HCT116 (cell line): ENCODE data around the gene HOXC12. TPM values are rescaled to one million over a fixed set of nuclear protein-coding genes. Genes with fewer than 3 reads are reported as not detected.

ENCODE experiments used
- ATAC-seq: fragments of 200-7000 bp; cut with Tn5 transposase; 2 replicates; pipeline ENCODE4 v1.9.1; 2020; ENCODE audit warnings: mild to moderate bottlenecking, moderate library complexity
- BruUV-seq: library from RNA; stranded (reverse); fragments of 400-500 nt; replicated peaks from 2 replicates; lab custom pipeline; 2021; lab: Mats Ljungman, UMichigan
- CTCF ChIA-PET: fragments of 300-600 bp; sonication (Branson Sonifier 250); formaldehyde crosslinking; loops from one replicate; lab custom pipeline; 2021; ENCODE audit warnings: antibody characterized with exemption; lab: Charles Lee
- POLR2A ChIA-PET: fragments of 300-600, 350-600 bp; sonication (Branson Sonifier 250); formaldehyde crosslinking; loops from one replicate; lab custom pipeline; 2021; ENCODE audit warnings: antibody characterized with exemption; lab: Charles Lee
- RAD21 ChIA-PET, 2 experiments: fragments of 300-600 bp; sonication (Branson Sonifier 250); formaldehyde crosslinking; loops; one replicate each; lab custom pipeline; 2023; ENCODE audit warnings: low total read pairs in 2 of 2; ENCODE audit not compliant: uncharacterized antibody in 2 of 2, unreplicated experiment in 2 of 2, low non-redundant PET in 1 of 2; lab: Charles Lee
- DNase-seq: peaks from one replicate; pipeline ENCODE4 v3.0.0-alpha.2; 2010; ENCODE audit warnings: low read depth, low spot score
- H2AFZ ChIP-seq: fragments of 200-600 bp; shearing (Covaris generic), sonication (generic); 2 replicates; pipeline ENCODE4 v1.6.1; 2017; ENCODE audit warnings: low read depth, mixed run types, mixed read lengths, antibody characterized with exemption, low read length; ENCODE audit not compliant: poor library complexity, severe bottlenecking
- H3K27ac ChIP-seq: 2 replicates; pipeline ENCODE4 v1.5.1; 2012; ENCODE audit warnings: low read depth, low read length
- H3K27me3 ChIP-seq: fragments of 200-600 bp; sonication (generic); 2 replicates; pipeline ENCODE4 v1.6.1; 2016; ENCODE audit warnings: mixed run types, low read length, mixed read lengths; ENCODE audit not compliant: insufficient read depth
- H3K36me3 ChIP-seq, 2 experiments: fragments of 200-500 bp in 1 of 2; fragments of 200-600 bp in 1 of 2; sonication (Bioruptor generic) in 1 of 2; sonication (generic) in 1 of 2; 2 replicates each; pipeline versions ENCODE4 v1.5.1 to v1.6.1; 2014 to 2016; ENCODE audit warnings: low read length in 2 of 2, inconsistent platforms in 1 of 2, mixed read lengths in 1 of 2, mixed run types in 1 of 2; ENCODE audit not compliant: insufficient read depth in 2 of 2, control insufficient read depth in 1 of 2
- H3K4me1 ChIP-seq, 2 experiments: fragments of 200-600 bp in 1 of 2; sonication (generic) in 1 of 2; 2 replicates each; pipeline versions ENCODE4 v1.5.1 to v1.6.1; 2012 to 2017; ENCODE audit warnings: low read length in 2 of 2, inconsistent platforms in 1 of 2, mild to moderate bottlenecking in 1 of 2, mixed read lengths in 1 of 2, mixed run types in 1 of 2, moderate library complexity in 1 of 2; ENCODE audit not compliant: insufficient read depth in 2 of 2, control insufficient read depth in 1 of 2
- H3K4me2 ChIP-seq: fragments of 200-600 bp; sonication (generic); 2 replicates; pipeline ENCODE4 v1.6.1; 2017; ENCODE audit warnings: mixed run types, low read length, mixed read lengths
- H3K4me3 ChIP-seq, 2 experiments: fragments of 200-600 bp in 1 of 2; sonication (generic) in 1 of 2; replicated peaks in 1 of 2; 2 replicates each; pipeline ENCODE4 v1.5.1; 2011 to 2016; ENCODE audit warnings: low read length in 2 of 2, control low read depth in 1 of 2, low read depth in 1 of 2, mild to moderate bottlenecking in 1 of 2, mixed read lengths in 1 of 2, mixed run types in 1 of 2
- H3K79me2 ChIP-seq: fragments of 200-600 bp; sonication (generic); 2 replicates; pipeline ENCODE4 v1.6.1; 2017; ENCODE audit warnings: mild to moderate bottlenecking, mixed run types, low read length, moderate library complexity, mixed read lengths; ENCODE audit not compliant: insufficient read depth
- H3K9ac ChIP-seq: fragments of 200-600 bp; sonication (generic); 2 replicates; pipeline ENCODE4 v1.6.1; 2016; ENCODE audit warnings: low read length, mixed read lengths
- H3K9me2 ChIP-seq: fragments of 200-600 bp; sonication (generic), shearing (Covaris generic); 2 replicates; pipeline ENCODE4 v1.6.1; 2017; ENCODE audit warnings: mixed run types, mild to moderate bottlenecking, moderate library complexity; ENCODE audit not compliant: insufficient read depth
- H3K9me3 ChIP-seq, 2 experiments: fragments of 200-500 bp in 1 of 2; fragments of 200-600 bp in 1 of 2; sonication (Bioruptor generic) in 1 of 2; sonication (generic) in 1 of 2; 2 replicates each; pipeline ENCODE4 v1.6.1; 2014 to 2017; ENCODE audit warnings: low read length in 2 of 2, mixed read lengths in 2 of 2, inconsistent platforms in 1 of 2, low read depth in 1 of 2, mild to moderate bottlenecking in 1 of 2, mixed run types in 1 of 2, moderate library complexity in 1 of 2; ENCODE audit not compliant: control insufficient read depth in 1 of 2, insufficient read depth in 1 of 2
- H4K20me1 ChIP-seq: fragments of 200-600 bp; sonication (generic), shearing (Covaris generic); 2 replicates; pipeline ENCODE4 v1.6.1; 2017; ENCODE audit warnings: mixed run types, mild to moderate bottlenecking, moderate library complexity; ENCODE audit not compliant: insufficient read depth
- ATF3 ChIP-seq: IDR thresholded peaks from 2 replicates; pipeline ENCODE4 v1.6.1; 2012
- CTCF ChIP-seq, 3 experiments: fragments of 200-600 bp in 1 of 3; sonication (generic) in 1 of 3; IDR thresholded peaks in 2 of 3; conservative IDR thresholded peaks in 1 of 3; 2 replicates each; pipeline ENCODE4 v1.5.1; 2012 to 2017; ENCODE audit warnings: low read depth in 2 of 3, low read length in 2 of 3, antibody characterized with exemption in 1 of 3, borderline replicate concordance in 1 of 3, control low read depth in 1 of 3, mild to moderate bottlenecking in 1 of 3, mixed read lengths in 1 of 3, mixed run types in 1 of 3, moderate library complexity in 1 of 3; ENCODE audit not compliant: insufficient read depth in 1 of 3
- EGR1 ChIP-seq: IDR thresholded peaks from 2 replicates; pipeline ENCODE4 v1.6.1; 2012; ENCODE audit warnings: low read depth
- POLR2AphosphoS5 ChIP-seq: IDR thresholded peaks from 2 replicates; pipeline ENCODE4 v1.6.1; 2011; ENCODE audit warnings: mild to moderate bottlenecking, low read depth, low read length, moderate library complexity
- intact Hi-C: fragments of 100-400 bp; cut with micrococcal nuclease; formaldehyde crosslinking; loops from 2 replicates; pipeline ENCODE4 v1.10.0; 2022
- total RNA-seq: library from RNA; stranded (reverse); gene quantifications from one replicate; pipeline ENCODE4 v1.2.1, GENCODE V29; 2021; ENCODE audit not compliant: unreplicated experiment

HOXC12 gene
- total RNA-seq, 1 experiment from 2014 or later = not detected

GRCh38 chr12:54004063-54004840, 49.5 kb downstream of the HOXC12 start:
- ChIA-PET CTCF (interaction anchor here (0.7 to 2.2 kb wide), 9 partner anchors 13 to 251 kb away, joined by 3 to 15 read pairs (median 3); partner anchors contain the start of gene HOXC10), RAD21 (no interaction called here), POLR2A (no interaction called here)
- H2AFZ ChIP-seq = no peak overlapping the region
- TF ChIP-seq POLR2AphosphoS5 (no peak), ATF3 (no peak), CTCF (IDR thresholded peaks at IDR 0.05 in 2 of 3, conservative IDR thresholded peaks at IDR 0.05 in 1 of 3; ENCODE audit: borderline replicate concordance in 1 of 3, insufficient read depth in 1 of 3, low read depth in 2 of 3, low read length in 2 of 3) (peak in 2 of 3 experiments; percentile 9 to 20; a peak in 1 of 6 replicates), EGR1 (no peak)
- ATAC-seq (no peak), DNase-seq (no peak)
- peaks cover 5 to 19% of the 10 kb centered on the region in 2 experiments for H3K4me1 ChIP-seq
- no peaks in the 10 kb centered on the region for H3K27me3 ChIP-seq
- H3K27ac ChIP-seq = no peak overlapping the region
- H3K9me2 ChIP-seq = no peaks in the 10 kb centered on the region
- H3K36me3 ChIP-seq = peaks cover 0 to 6% of the 10 kb centered on the region in 2 experiments; a peak in 1 of 4 replicates
- H3K79me2 ChIP-seq = peaks cover 17% of the 10 kb centered on the region
- intact Hi-C loops = no loop called here
- no peak overlapping the region for H3K4me2 ChIP-seq
- H3K9ac ChIP-seq = no peak overlapping the region
- H3K9me3 ChIP-seq = no peaks in the 10 kb centered on the region
- no peak overlapping the region for H3K4me3 ChIP-seq
- no TSS peak for BruUV-seq
- H4K20me1 ChIP-seq = no peaks in the 10 kb centered on the region
